AG09319 (cell line): ENCODE data around the gene SLC35C1.

Source experiments
- DNase-seq: peaks from one replicate; pipeline ENCODE4 v3.0.0-alpha.2; 2010; ENCODE audit warnings: low read depth; ENCODE audit errors: extremely low read depth
- CTCF ChIP-seq: IDR thresholded peaks from 2 replicates; pipeline ENCODE4 v1.5.1; 2011; ENCODE audit warnings: low read depth, mild to moderate bottlenecking, inconsistent platforms, low read length, moderate library complexity

The SLC35C1 gene

GRCh38 chr11:45801723-45802315, 3.1 kb upstream of the SLC35C1 start:
- TF ChIP-seq CTCF, result no peak
- DNase-seq, result no peak

- no peak for TF ChIP-seq CTCF
- no peak for DNase-seq
Measured at GRCh38 chr11:45802531-45803317, 2.2 kb upstream of the SLC35C1 start.

GRCh38 chr11:45803971-45804760, 783 bp upstream of the SLC35C1 start:
- no peak for TF ChIP-seq CTCF
- no peak for DNase-seq

- DNase-seq, result no peak
- TF ChIP-seq CTCF, result no peak; the same call in 1 of the 2 replicates
Measured at GRCh38 chr11:45805305-45806071, 539 bp downstream of the SLC35C1 start.

DNA sequence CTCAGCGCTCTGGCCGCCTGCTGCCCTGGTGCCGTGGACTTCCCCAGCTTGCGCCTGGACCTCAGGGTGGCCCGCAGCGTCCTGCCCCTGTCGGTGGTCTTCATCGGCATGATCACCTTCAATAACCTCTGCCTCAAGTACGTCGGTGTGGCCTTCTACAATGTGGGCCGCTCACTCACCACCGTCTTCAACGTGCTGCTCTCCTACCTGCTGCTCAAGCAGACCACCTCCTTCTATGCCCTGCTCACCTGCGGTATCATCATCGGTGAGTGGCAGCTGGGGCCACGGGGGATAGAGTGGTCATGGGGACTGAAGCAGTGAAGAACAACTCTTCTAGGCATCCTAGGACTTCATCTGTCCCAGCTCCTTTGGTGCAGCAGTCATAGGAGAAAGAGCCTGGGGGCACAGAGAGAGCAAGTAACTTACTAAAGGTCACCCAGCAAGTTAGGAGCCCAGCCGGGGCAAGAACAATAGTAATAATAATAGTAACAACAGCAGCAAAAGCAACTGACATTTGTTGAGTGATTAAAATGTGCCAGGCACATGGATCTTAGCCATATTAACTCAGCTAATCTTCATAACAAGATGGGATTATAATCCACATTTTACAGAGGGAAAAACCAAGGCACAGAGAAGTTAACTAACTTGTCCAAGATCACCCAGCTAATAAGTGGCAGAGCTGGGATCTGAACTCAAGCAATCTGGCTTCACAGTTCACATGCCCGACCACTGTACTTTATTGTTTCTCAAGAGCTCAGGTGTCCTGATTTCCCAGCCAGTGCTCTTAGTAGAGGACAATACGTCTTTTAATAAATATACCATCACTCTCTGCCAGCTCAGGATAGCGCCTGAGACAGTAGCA, 1.4 kb downstream of the SLC35C1 start:
- no peak for TF ChIP-seq CTCF

DNA sequence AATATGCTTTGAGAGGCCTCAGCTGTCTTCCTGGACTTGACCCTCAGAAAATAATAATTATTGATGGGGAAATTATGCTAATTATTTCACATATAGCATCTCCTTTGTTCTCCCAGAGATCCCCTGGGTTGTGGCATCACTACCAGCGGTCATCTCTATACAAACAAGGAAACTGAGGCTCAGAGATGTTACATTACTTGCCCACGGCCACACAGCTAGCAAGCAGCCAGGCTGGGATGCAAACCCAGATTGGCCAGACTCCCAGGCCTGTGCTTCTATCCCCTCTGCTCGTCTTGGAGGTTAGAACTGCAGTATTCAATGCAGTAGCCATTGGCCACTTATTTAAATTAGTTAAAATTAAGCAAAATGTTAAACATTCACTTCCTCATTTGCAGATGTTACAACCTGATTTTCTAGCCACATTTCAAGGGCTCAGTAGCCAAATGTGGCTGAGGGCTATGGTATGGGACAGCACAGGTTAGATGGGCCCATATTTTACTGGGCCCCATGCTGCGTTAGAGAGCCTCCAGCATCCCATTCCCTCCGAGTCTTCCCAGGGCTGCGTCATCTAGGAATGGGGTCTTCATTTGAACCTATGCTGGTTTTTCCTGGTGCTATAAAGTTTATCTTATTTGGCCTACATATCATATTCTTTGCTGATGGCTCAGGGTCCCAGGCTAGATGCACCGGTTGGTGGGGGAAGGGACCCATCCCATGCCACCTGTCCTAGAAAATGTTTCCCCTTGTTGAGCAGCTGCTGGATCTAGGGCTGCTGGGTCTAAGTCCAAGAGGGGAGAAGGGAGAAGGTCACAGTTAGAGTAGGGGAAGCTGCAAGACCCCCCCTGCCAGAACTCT, 2.2 kb downstream of the SLC35C1 start:
- no peak for DNase-seq
- TF ChIP-seq CTCF, result no peak

More for the DNA sequence above, 1.4 kb downstream of the SLC35C1 start:
- no peak for DNase-seq
